ENCODE measurements around the gene WDR35.

WDR35 gene

DNA sequence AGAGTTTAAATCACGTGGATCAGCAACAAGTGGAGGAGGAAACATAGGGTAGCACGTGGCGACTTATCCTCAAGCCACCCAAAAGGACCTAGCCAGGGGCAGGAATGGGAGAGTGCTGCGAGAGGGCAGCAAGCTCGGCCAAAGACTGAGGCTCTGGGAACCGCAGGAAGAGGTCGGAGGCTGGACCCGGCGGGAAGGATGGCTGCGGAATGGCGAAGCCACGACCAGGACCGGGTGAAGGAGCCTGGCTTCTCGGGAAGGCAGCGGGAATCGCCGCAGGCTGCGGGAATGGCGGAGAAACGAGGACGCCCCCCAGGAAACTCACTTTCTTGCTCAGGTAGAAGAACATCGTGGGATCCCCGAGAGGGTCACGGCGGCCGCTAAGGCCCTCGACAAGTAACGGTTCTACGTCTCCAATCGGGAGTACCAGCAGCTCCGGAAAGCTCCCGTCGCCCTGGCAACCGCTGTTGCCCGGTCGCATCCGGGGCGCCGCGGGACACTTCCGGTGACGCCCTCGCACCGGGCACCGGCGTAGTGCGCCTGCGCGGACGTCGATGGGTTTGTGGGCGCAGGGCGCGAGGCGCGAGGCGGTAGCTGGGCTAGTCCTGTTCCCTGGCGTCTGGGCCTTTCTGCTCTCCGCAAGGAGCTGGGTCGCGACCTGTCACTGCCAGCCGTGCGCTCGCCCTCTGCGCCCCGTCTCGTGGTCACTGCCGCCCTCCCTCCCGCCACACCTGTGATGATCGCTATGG, at the start of gene WDR35:
Gene WDR35, minus strand, starts transcription at position 439 of the 749 bp plus-strand sequence. Its CDS starts 90 bp downstream, at position 349.
- peak; percentile 93 for DNase-seq

DNA sequence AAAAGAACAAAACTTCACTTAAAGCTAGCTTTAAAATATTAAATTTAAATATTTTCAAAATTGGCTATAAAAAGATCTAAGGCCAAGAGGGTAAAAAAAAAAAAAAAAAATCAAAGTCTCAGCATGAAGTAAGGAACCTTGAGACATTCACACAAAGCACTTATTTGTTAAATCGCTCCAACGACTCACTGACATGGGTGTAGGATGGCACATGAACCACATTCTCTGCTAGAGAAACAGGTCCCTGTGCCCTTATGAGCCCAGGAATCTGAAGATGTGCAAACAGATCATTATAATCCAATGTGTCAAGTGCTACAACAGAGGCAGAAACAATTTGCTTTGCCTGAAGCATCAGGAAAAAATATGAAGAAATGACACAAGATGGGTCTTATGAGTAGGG, 47.8 kb upstream of the WDR35 start:
- no peak for DNase-seq

DNA sequence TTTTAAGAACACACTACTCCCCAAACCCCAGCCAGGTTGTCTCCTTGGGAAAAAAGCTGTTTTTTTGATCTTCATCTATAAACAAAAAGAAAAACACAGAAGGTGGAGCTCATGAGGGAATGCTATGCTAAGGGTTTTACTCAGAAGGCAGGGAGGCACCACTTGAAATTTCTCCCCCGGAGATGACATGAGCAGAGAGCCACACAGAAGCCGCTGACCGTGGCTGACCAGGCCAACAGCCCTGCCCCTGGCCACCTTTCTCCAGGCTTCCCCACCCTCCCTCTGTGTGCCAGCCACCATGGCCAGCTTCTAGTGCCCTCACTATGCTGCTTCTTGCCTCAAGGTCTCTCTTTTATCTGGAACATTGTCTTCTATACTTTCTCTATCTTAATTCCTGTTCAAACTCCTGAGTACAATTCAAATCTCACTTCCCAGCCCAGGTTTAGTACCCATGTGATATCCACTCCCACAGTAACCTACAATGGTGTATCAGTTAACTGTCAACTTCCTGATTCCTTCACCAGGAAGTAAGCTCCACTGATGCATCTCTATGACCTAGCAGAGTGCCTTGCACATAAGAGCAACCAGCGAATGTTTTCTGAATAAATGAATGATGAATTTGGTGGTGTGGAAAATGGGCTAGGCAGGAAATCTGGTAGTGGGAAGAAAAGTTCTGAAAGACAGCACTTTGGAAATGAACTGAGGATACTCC, 46.2 kb upstream of the WDR35 start:
- no peak for DNase-seq

DNA sequence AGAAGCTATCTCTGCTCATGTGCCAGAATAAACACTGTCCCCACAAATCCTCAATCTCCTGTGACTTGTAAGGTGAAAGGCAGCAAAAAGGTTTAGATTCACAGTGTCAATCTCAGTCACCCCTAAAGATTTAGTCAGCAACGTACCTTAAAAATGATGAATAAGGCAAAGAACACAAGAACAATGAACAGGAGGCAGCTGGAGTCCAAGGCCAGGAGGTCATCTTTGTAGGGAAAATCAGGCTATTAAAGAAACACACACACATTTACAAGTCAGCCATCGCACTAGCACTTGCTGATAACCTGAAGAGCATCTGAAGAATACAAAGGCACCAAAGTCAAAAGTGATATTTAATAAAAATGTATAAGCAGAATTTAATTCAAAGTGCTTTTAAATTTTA, 44.9 kb upstream of the WDR35 start:
- no peak for DNase-seq

GRCh38 chr2:20034218-20034617, 44.3 kb upstream of the WDR35 start:
- DNase-seq = no peak

- no peak for DNase-seq
Measured at GRCh38 chr2:20033322-20033721, 43.4 kb upstream of the WDR35 start.

GRCh38 chr2:20030224-20030623, 40.3 kb upstream of the WDR35 start:
- no peak for DNase-seq

DNA sequence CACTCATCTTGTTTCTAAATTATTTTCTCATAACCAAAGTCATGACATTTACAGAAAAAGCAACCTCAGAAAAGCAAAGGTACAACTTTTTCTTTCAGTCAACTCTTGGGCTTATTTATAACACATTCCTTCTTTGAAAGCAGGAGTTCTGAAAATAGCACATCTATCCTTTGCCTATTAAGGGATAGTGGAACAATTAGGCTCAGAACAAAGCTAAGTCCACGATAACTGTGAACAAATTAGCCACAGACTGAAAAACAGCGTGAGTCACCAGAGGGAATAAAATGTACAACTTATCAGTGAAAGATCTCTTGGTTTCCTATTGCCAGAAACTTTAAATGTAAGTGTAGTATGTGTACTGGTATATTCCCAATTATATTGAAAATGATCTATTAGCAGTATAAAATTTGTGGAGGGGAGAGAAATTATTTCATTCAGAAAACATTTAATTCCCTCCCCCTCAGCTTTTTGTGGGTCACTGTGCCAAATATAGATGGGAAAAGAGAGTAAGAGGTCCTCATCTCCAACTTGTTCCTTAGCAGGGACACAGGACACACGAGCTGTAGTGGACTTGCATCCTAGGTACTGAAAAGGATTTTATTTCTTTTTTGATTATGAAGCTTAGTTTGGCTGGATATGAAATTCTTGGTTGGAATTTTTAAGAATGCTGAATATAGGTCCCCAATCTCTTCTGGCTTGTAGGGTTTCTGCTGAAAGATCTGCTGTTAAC, 38.0 kb upstream of the WDR35 start:
- DNase-seq = no peak

DNA sequence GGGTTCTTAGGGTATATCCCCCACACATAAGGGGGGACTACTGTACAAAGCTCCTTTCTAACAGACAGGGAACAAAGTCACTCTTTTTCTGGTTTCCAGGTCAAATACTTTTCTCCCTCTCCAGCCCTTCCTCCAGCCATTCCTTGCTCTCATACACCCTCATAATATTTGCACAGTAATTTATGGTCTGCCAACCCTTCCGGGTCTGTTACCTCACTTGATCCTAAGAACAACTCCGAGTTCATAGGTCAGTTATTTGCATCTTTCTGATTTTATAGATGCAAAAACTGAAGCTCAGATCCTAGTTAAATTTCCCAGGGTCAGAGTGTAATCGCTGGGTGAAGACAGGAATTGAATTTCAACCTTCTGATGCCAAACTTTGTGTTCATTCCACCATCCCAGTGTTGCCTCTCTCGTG, 37.4 kb upstream of the WDR35 start:
- no peak for DNase-seq

GRCh38 chr2:20025065-20025786, 35.3 kb upstream of the WDR35 start:
- DNase-seq = no peak

DNA sequence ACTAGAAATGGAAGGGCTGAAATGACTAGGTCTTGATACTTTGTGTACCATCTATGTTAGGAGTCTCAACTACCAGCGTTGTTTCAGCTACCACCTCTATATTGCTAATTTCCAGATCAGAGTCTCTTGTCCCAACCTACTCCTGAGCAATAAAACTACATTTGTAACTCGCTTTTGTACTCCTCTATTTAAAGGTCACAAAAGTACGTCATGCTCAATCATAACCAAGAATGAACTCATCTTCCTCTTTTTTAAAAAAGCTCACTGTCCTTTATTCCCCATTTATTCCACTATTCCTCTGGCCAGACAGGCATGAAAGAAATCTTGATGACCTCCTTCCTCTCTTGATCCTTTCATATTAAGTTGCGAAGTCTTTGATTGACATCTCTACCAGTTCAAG, 33.8 kb upstream of the WDR35 start:
- no peak for DNase-seq

- DNase-seq = no peak
Measured at GRCh38 chr2:20021405-20022009, 31.6 kb upstream of the WDR35 start.

- DNase-seq = no peak
Measured at GRCh38 chr2:20019747-20020146, 29.8 kb upstream of the WDR35 start.

GRCh38 chr2:20018601-20019152, 28.8 kb upstream of the WDR35 start:
- no peak for DNase-seq

DNA sequence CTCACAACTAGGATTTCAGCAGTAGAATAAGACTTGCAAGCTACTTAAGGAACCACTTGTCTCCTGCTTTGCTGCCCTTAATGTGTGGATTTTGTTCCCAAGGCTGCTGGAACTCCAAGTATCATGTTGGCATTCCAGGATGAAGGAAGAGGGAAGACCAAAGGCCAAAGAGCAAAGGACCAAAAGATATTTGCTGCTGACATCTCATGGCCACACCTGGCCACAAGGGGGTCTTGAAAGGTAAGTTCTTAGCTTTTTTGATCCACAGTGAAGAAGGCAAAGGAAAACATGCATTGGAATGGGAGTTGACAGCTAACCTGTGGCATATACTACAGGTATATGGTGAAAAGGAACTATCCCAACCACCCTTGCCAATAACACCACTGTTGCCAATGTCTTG, 26.4 kb upstream of the WDR35 start:
- DNase-seq = no peak

DNA sequence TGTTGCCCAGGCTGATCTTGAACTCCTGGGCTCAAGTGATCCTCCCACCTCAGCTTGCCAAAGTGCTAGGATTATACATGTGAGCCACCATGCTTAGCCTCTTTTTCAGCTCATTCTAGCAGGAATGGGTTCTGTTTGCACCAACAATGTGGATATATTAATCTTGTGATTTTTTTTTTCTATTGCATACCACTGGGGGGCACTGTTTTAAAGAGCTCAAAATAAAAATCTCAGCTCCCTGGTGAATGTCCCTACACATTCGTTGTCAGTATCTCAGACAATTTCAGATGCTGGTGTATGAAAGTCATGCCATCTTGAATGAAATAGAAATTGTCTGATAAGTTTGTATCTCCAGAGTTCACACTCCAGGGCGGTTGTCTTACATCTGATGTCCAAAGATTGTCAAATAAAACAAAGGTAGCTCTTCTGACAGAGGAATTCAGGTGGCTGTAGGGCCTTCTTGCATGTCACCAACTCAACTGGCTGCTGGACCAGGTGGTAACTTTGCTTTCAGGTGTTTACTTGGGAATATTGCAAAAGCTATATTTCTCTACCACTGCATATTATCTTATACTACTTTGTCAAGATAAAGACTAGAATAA, 25.7 kb upstream of the WDR35 start:
- no peak for DNase-seq

DNA sequence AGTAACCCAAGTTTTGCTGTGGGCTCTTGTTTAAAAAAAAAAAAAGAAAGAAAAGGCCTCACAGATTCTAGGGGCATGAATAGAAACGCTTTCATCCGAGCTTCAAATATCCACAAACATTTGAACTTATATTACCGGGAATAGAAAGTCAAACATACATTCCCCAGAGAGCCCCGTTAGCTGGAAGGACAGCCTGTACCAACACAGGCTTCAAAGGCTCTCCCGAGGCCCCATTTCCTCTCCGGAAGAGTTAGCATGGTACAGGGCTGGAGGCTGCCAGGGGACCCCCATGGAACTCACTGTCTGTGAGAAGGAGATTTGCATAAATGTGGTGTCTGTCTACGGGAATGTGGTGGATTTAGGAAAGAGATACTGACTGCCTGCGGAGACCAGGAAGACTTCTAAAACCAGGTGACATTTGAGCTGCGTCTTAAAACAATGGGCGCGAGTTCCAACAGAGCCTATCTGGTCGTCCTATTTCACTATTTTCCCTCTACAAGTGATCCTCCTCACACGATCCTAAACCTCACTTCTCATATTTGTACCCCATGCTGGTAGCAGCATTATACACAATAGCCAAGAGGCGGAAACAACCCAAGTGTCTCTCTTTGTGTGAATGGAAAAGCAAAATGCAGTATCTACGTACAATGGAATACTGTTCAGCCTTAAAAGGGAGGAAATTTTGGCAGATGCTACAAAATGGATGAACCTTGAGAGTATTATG, 23.4 kb upstream of the WDR35 start:
- DNase-seq = no peak

- peak; percentile 91 for DNase-seq
Measured at GRCh38 chr2:20012282-20013125, 22.6 kb upstream of the WDR35 start, which contains the start of gene MATN3. TSS of gene MATN3 (minus strand) at chr2:20012668. CDS start at chr2:20012631, 37 bp downstream.

DNA sequence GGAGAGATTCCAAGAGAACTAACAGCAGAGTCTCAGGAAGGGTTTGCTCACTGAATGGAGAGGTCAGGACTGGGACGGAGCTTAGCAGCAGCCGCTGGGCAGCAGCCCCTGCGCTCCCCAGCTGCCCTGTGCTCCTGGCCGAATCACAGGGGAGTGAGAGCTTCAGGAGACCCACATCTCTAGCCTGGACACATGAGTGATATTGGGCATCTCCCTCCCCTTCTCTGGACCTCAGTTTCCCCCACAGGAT, 22.1 kb upstream of the WDR35 start:
- no peak for DNase-seq

DNA sequence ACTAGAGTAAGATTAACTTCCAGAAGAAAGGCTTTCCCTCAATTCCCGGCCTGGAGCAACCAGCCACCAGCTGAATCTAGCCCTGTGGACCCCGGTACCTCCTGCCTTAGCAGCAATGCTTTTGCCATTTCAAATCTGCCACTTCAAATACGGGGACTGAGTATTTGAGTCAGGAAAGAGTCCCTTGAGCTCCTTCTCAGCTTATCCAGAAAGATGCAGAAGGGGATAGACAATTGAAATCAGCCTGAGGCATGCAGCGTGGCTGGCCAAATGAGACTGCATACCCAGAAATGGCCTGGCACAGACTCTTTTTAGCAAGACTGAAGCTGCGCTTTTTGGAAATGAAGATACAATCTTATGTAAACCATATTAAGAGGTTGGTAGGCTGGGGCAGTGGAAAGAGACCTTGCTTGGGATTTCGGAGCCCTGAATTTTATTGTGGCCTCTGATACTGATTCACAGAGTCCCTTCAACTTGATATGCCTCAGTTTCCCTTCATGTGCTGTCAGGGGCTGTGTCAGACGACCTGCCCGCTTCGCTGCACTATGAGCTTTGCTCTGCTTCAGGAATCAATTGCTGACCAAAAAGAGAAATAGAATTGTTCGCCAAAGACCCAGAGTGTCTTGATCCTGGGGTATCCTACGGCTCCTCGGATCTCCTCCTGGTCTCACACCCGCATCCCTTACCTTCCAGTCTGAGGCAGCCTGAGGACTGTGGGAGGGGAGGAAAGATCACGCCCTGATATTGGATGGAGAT, 21.5 kb upstream of the WDR35 start:
- DNase-seq = no peak

Data from islet precursor cell (in vitro differentiated cells).